Muscle of leg (tissue), 11 donors: Measurements from ENCODE around the gene C1QC. TPM values are rescaled to one million over a fixed set of nuclear protein-coding genes. Genes with fewer than 3 reads are reported as not detected.

Source experiments
- DNase-seq: peaks from one replicate; pipeline ENCODE4 v3.0.0; 2013
- H3K27ac ChIP-seq: one replicate; pipeline ENCODE4 v1.5.1; 2013; ENCODE audit warnings: mild to moderate bottlenecking, low read length, control low read depth
- H3K27me3 ChIP-seq: one replicate; pipeline ENCODE4 v1.6.1; 2013; ENCODE audit warnings: low read length; ENCODE audit not compliant: control insufficient read depth, insufficient read depth
- H3K36me3 ChIP-seq: one replicate; pipeline ENCODE4 v1.6.1; 2013; ENCODE audit warnings: low read length; ENCODE audit not compliant: control insufficient read depth, insufficient read depth
- H3K4me1 ChIP-seq: one replicate; pipeline ENCODE4 v1.6.1; 2013; ENCODE audit warnings: low read length; ENCODE audit not compliant: control insufficient read depth, insufficient read depth
- H3K4me3 ChIP-seq: one replicate; pipeline ENCODE4 v1.5.1; 2013; ENCODE audit warnings: low read length, control low read depth
- H3K9me3 ChIP-seq: replicated peaks from 2 replicates; pipeline ENCODE4 v1.6.1; 2013; ENCODE audit warnings: low read depth, low read length; ENCODE audit not compliant: control insufficient read depth
- WGBS: methylation state at CpG from one replicate; pipeline ENCODE4 v1.1.5; 2013; ENCODE audit warnings: missing lambda C conversion rate; ENCODE audit not compliant: insufficient coverage; 5-methylcytosine and 5-hydroxymethylcytosine counted together
- polyA plus RNA-seq, 8 donors: library from polyadenylated mRNA; unstranded; fragments of 120-200 nt; gene quantifications; one replicate each; pipeline versions ENCODE4 v1.2.1 to v1.2.3, GENCODE V29; 2013; ENCODE audit warnings: inconsistent platforms in 1 of 8, low replicate concordance in 1 of 8; ENCODE audit not compliant: insufficient read length in 8 of 8, insufficient read depth in 1 of 8
- total RNA-seq: library from RNA; stranded (reverse); fragments of 120-200 nt; gene quantifications from one replicate; pipeline ENCODE4 v1.2.4, GENCODE V29; 2013

Gene C1QC
- total and polyA plus RNA-seq, 9 donors, result 19.1 to 45.2 (median 35.2) TPM

GRCh38 chr1:22641906-22642636, 1.4 kb upstream of the C1QC start:
- Histone ChIP-seq H3K36me3 (no peaks in the 10 kb centered on the region), H3K27me3 (peaks cover 7% of the 10 kb centered on the region), H3K9me3 (no peaks in the 10 kb centered on the region), H3K27ac (no peak overlapping the region), H3K4me3 (no peak overlapping the region), H3K4me1 (peaks cover 9% of the 10 kb centered on the region)
- DNase-seq, result peak; percentile 82
- WGBS, result 7% methylated on average over 9 of the region's 18 CpGs

- peaks cover 9% of the 10 kb centered on the region for H3K4me1 ChIP-seq
- DNase-seq, result no peak
- peak overlapping the region; percentile 15 for H3K4me3 ChIP-seq
- peaks cover 4% of the 10 kb centered on the region for H3K27me3 ChIP-seq
- H3K9me3 ChIP-seq, result no peaks in the 10 kb centered on the region
- no peak overlapping the region for H3K27ac ChIP-seq
- H3K36me3 ChIP-seq, result no peaks in the 10 kb centered on the region
- 65% methylated on average over 8 of the region's 12 CpGs for WGBS
Observed at GRCh38 chr1:22643928-22644327, 495 bp downstream of the C1QC start.

- H3K4me3 ChIP-seq, result no peak overlapping the region
- no peak for DNase-seq
Observed at GRCh38 chr1:22645931-22646330, 2.5 kb downstream of the C1QC start.

GRCh38 chr1:22646384-22646783, 3.0 kb downstream of the C1QC start:
- Histone ChIP-seq H3K4me3 (no peak overlapping the region), H3K27ac (no peak overlapping the region), H3K9me3 (no peaks in the 10 kb centered on the region), H3K4me1 (peaks cover 5% of the 10 kb centered on the region), H3K27me3 (peaks cover 4% of the 10 kb centered on the region), H3K36me3 (no peaks in the 10 kb centered on the region)
- WGBS, result no CpG with 5 or more reads among the region's 1 CpG
- DNase-seq, result no peak

More at GRCh38 chr1:22645931-22646330, 2.5 kb downstream of the C1QC start:
- peaks cover 5% of the 10 kb centered on the region for H3K4me1 ChIP-seq
- no peak overlapping the region for H3K27ac ChIP-seq
- H3K27me3 ChIP-seq, result peaks cover 4% of the 10 kb centered on the region
- H3K36me3 ChIP-seq, result no peaks in the 10 kb centered on the region
- H3K9me3 ChIP-seq, result no peaks in the 10 kb centered on the region
- WGBS, result 58% methylated on average over 4 of the region's 7 CpGs

- H3K27ac ChIP-seq, result no peak overlapping the region
- WGBS, result 86% methylated on average over 7 of the region's 13 CpGs
- H3K4me1 ChIP-seq, result no peaks in the 10 kb centered on the region
- H3K36me3 ChIP-seq, result no peaks in the 10 kb centered on the region
- no peaks in the 10 kb centered on the region for H3K9me3 ChIP-seq
- no peaks in the 10 kb centered on the region for H3K27me3 ChIP-seq
- no peak overlapping the region for H3K4me3 ChIP-seq
- DNase-seq, result no peak
Observed at GRCh38 chr1:22650089-22650693, 6.8 kb downstream of the C1QC start.

- Histone ChIP-seq H3K36me3 (no peaks in the 10 kb centered on the region), H3K4me1 (no peaks in the 10 kb centered on the region), H3K27me3 (no peaks in the 10 kb centered on the region), H3K4me3 (no peak overlapping the region), H3K9me3 (no peaks in the 10 kb centered on the region), H3K27ac (no peak overlapping the region)
- peak; percentile 31 for DNase-seq
- WGBS, result 60% methylated on average over 2 of the region's 15 CpGs
Observed at GRCh38 chr1:22651941-22652856, 8.8 kb downstream of the C1QC start.

- Histone ChIP-seq H3K9me3 (no peaks in the 10 kb centered on the region), H3K36me3 (no peaks in the 10 kb centered on the region), H3K27ac (no peak within 1 kb of the TSS), H3K27me3 (peaks cover 2% of the 10 kb centered on the region), H3K4me3 (peak within 1 kb of the TSS; percentile 24), H3K4me1 (no peaks in the 10 kb centered on the region)
- WGBS, result 74% methylated on average over 12 of the region's 13 CpGs
- DNase-seq, result peak; percentile 69
Observed at GRCh38 chr1:22652881-22653316, 9.5 kb downstream of the C1QC start, which contains the start of gene C1QB. Gene C1QB (plus strand): TSS chr1:22653236. CDS start chr1:22659463, 6,227 bp downstream.

- 52% methylated on average over 4 of the region's 5 CpGs for WGBS
- DNase-seq, result no peak
- no peaks in the 10 kb centered on the region for H3K4me1 ChIP-seq
- H3K27ac ChIP-seq, result no peak overlapping the region
- H3K9me3 ChIP-seq, result no peaks in the 10 kb centered on the region
- peak overlapping the region; percentile 24 for H3K4me3 ChIP-seq
- no peaks in the 10 kb centered on the region for H3K36me3 ChIP-seq
- H3K27me3 ChIP-seq, result peaks cover 2% of the 10 kb centered on the region
Observed at GRCh38 chr1:22654692-22655091, 11.3 kb downstream of the C1QC start.

- WGBS, result 58% methylated on average over 3 of the region's 3 CpGs
- peaks cover 4% of the 10 kb centered on the region for H3K27me3 ChIP-seq
- H3K36me3 ChIP-seq, result no peaks in the 10 kb centered on the region
- no peaks in the 10 kb centered on the region for H3K9me3 ChIP-seq
- H3K27ac ChIP-seq, result no peak overlapping the region
- H3K4me3 ChIP-seq, result no peak overlapping the region
- no peak for DNase-seq
- no peaks in the 10 kb centered on the region for H3K4me1 ChIP-seq
Observed at GRCh38 chr1:22658385-22659163, 15.1 kb downstream of the C1QC start.
